Vagina (tissue), 2 donors: ENCODE measurements around the gene PHLPP1. TPM values are rescaled to one million over a fixed set of nuclear protein-coding genes. Genes with fewer than 3 reads are reported as not detected.

Experiments
- DNase-seq, 2 donors: peaks; one replicate each; pipeline ENCODE4 v3.0.0-alpha.2; 2017; ENCODE audit errors: extremely low spot score in 2 of 2
- H3K27ac ChIP-seq: fragments of 200-600 bp; sonication (generic); one replicate; pipeline ENCODE4 v1.5.1; 2019
- H3K27me3 ChIP-seq: fragments of 200-600 bp; sonication (generic); one replicate; pipeline ENCODE4 v1.5.1; 2019
- H3K36me3 ChIP-seq, 2 donors: fragments of 200-600 bp; sonication (generic); one replicate each; pipeline ENCODE4 v1.5.1; 2017 to 2019
- H3K4me1 ChIP-seq: fragments of 200-600 bp; sonication (generic); one replicate; pipeline ENCODE4 v1.5.1; 2019
- H3K4me3 ChIP-seq, 2 donors: fragments of 200-600 bp; sonication (generic); 1 replicate in 1 of 2; 2 replicates in 1 of 2; pipeline ENCODE4 v1.5.1; 2016 to 2019
- H3K9me3 ChIP-seq: fragments of 200-600 bp; sonication (generic); one replicate; pipeline ENCODE4 v1.5.1; 2019
- CTCF ChIP-seq, 3 experiments: fragments of 450-650 bp in 2 of 3; fragments of 200-600 bp in 1 of 3; sonication (generic) in 1 of 3; IDR thresholded peaks; one replicate each; pipeline ENCODE4 v1.5.1; 2017 to 2019; ENCODE audit warnings: antibody characterized with exemption in 3 of 3, mild to moderate bottlenecking in 2 of 3, moderate library complexity in 2 of 3
- POLR2A ChIP-seq, 2 donors: fragments of 450-650 bp; IDR thresholded peaks; one replicate each; pipeline ENCODE4 v1.6.1; 2017; ENCODE audit warnings: antibody characterized with exemption in 2 of 2, mild to moderate bottlenecking in 2 of 2, moderate library complexity in 2 of 2
- POLR2AphosphoS5 ChIP-seq, 2 donors: sonication (generic); formaldehyde crosslinking; IDR thresholded peaks; one replicate each; pipeline ENCODE4 v1.9.0; 2017; ENCODE audit warnings: antibody characterized with exemption in 2 of 2, mild to moderate bottlenecking in 2 of 2, low read depth in 1 of 2; ENCODE audit not compliant: insufficient read depth in 1 of 2
- intact Hi-C: fragments of 100-400 bp; cut with DNase I; formaldehyde crosslinking; loops from one replicate; pipeline ENCODE4 v1.15.1; 2023
- total RNA-seq: library from RNA; depleted of rRNA; stranded (reverse); fragments of >200 nt; gene quantifications from one replicate; pipeline ENCODE4 v1.2.3, GENCODE V29; 2016

Gene PHLPP1
- total RNA-seq, 1 donor from 2014 or later = 20.6 TPM

- intact Hi-C loops = no loop called here
- Histone ChIP-seq H3K9me3 (no peaks in the 10 kb centered on the region), H3K27me3 (no peaks in the 10 kb centered on the region), H3K4me3 (no peak overlapping the region), H3K27ac (no peak overlapping the region), H3K36me3 (peaks cover 0 to 19% of the 10 kb centered on the region in 2 donors), H3K4me1 (no peaks in the 10 kb centered on the region)
- DNase-seq = no peak
- TF ChIP-seq CTCF (IDR thresholded peaks at IDR 0.05) (no peak), POLR2A (IDR thresholded peaks at IDR 0.05) (no peak), POLR2AphosphoS5 (IDR thresholded peaks at IDR 0.05; ENCODE audit: insufficient read depth in 1 of 2, low read depth in 1 of 2) (no peak)
These were observed 229.1 kb downstream of the PHLPP1 start for GRCh38 chr18:62944454-62944853.

GRCh38 chr18:62948788-62949187 is 233.4 kb downstream of the PHLPP1 start:
- Histone ChIP-seq H3K4me3 (no peak overlapping the region), H3K36me3 (peaks cover 0 to 15% of the 10 kb centered on the region in 2 donors), H3K27ac (no peak overlapping the region), H3K9me3 (no peaks in the 10 kb centered on the region), H3K27me3 (no peaks in the 10 kb centered on the region), H3K4me1 (no peaks in the 10 kb centered on the region)
- TF ChIP-seq POLR2A (IDR thresholded peaks at IDR 0.05) = no peak
- no peak for TF ChIP-seq CTCF (IDR thresholded peaks at IDR 0.05)
- TF ChIP-seq POLR2AphosphoS5 (IDR thresholded peaks at IDR 0.05; ENCODE audit: insufficient read depth in 1 of 2, low read depth in 1 of 2) = no peak
- intact Hi-C loops = no loop called here
- no peak for DNase-seq

- H3K36me3 ChIP-seq = peaks cover 0 to 11% of the 10 kb centered on the region in 2 donors
- TF ChIP-seq CTCF (IDR thresholded peaks at IDR 0.05) (no peak), POLR2A (IDR thresholded peaks at IDR 0.05) (no peak), POLR2AphosphoS5 (IDR thresholded peaks at IDR 0.05; ENCODE audit: insufficient read depth in 1 of 2, low read depth in 1 of 2) (no peak)
- H3K4me1 ChIP-seq = no peaks in the 10 kb centered on the region
- H3K27me3 ChIP-seq = no peaks in the 10 kb centered on the region
- H3K4me3 ChIP-seq = no peak overlapping the region
- H3K27ac ChIP-seq = no peak overlapping the region
- intact Hi-C loops = no loop called here
- H3K9me3 ChIP-seq = no peaks in the 10 kb centered on the region
- no peak for DNase-seq
These were observed 234.9 kb downstream of the PHLPP1 start for GRCh38 chr18:62950246-62950645.

- intact Hi-C loops = no loop called here
- H3K27me3 ChIP-seq = no peaks in the 10 kb centered on the region
- H3K27ac ChIP-seq = no peak overlapping the region
- no peak for TF ChIP-seq POLR2A (IDR thresholded peaks at IDR 0.05)
- TF ChIP-seq CTCF (IDR thresholded peaks at IDR 0.05) = no peak
- no peak for TF ChIP-seq POLR2AphosphoS5 (IDR thresholded peaks at IDR 0.05; ENCODE audit: insufficient read depth in 1 of 2, low read depth in 1 of 2)
- H3K9me3 ChIP-seq = no peaks in the 10 kb centered on the region
- no peaks in the 10 kb centered on the region for H3K4me1 ChIP-seq
- H3K4me3 ChIP-seq = no peak overlapping the region
- DNase-seq = no peak
- no peaks in the 10 kb centered on the region for H3K36me3 ChIP-seq
These were observed 237.5 kb downstream of the PHLPP1 start for GRCh38 chr18:62952807-62953206.

GRCh38 chr18:62953663-62954062 is 238.3 kb downstream of the PHLPP1 start:
- no peaks in the 10 kb centered on the region for H3K36me3 ChIP-seq
- H3K4me1 ChIP-seq = no peaks in the 10 kb centered on the region
- intact Hi-C loops = no loop called here
- no peaks in the 10 kb centered on the region for H3K9me3 ChIP-seq
- no peak overlapping the region for H3K27ac ChIP-seq
- TF ChIP-seq POLR2A (IDR thresholded peaks at IDR 0.05) = no peak
- TF ChIP-seq POLR2AphosphoS5 (IDR thresholded peaks at IDR 0.05; ENCODE audit: insufficient read depth in 1 of 2, low read depth in 1 of 2) = no peak
- DNase-seq = no peak
- H3K4me3 ChIP-seq = no peak overlapping the region
- no peaks in the 10 kb centered on the region for H3K27me3 ChIP-seq
